Measurements from ENCODE around the gene GINS2.

GRCh38 chr16:85657267-85657650, 31.5 kb downstream of the GINS2 start:
- TF ChIP-seq EZH2 (IDR thresholded peaks at IDR 0.05; ENCODE audit: borderline replicate concordance, low read depth, low read length, poor library complexity, severe bottlenecking) (no peak), CTCF (conservative IDR thresholded peaks at IDR 0.05; ENCODE audit: low read depth, low read length) (no peak)

All from A673 (cell line).